Activated CD8-positive, alpha-beta T cell treated with anti-CD3 and anti-CD28 coated beads, Interleukin-2, amount 10 ng/mL, durations not matched to agents 7 days and 5 days (primary cell): ENCODE data around the gene CARF. TPM values are rescaled to one million over a fixed set of nuclear protein-coding genes. Genes with fewer than 3 reads are reported as not detected.
"Not testable (repeated sequence)": the region's sequence is repeated elsewhere in the genome, so short reads cannot be mapped to it uniquely, and the experiment has no call there.

Experiments
- ATAC-seq: fragments of 150-1000 bp; cut with Tn5 transposase; one replicate; pipeline ENCODE4 v1.10.0; 2021; ENCODE audit warnings: moderate library complexity
- CTCF ChIA-PET: fragments of 350-600 bp; sonication (Branson Sonifier 250); formaldehyde crosslinking; loops from one replicate; lab custom pipeline; 2021; ENCODE audit warnings: antibody characterized with exemption; lab: Charles Lee
- POLR2A ChIA-PET: fragments of 350-600 bp; sonication (Branson Sonifier 250); formaldehyde crosslinking; loops from one replicate; lab custom pipeline; 2021; ENCODE audit warnings: antibody characterized with exemption; lab: Charles Lee
- DNase-seq: peaks from one replicate; pipeline ENCODE4 v3.0.0-alpha.2; 2020
- H3K27ac Mint-ChIP-seq: one replicate; pipeline ENCODE4 v1.8.0; 2021; ENCODE audit warnings: mild to moderate bottlenecking, mixed read lengths
- H3K27me3 Mint-ChIP-seq: one replicate; pipeline ENCODE4 v1.8.0; 2021; ENCODE audit warnings: low read depth, mixed read lengths
- H3K36me3 Mint-ChIP-seq: one replicate; pipeline ENCODE4 v1.8.0; 2021; ENCODE audit warnings: low read depth, mixed read lengths
- H3K4me1 Mint-ChIP-seq: one replicate; pipeline ENCODE4 v1.8.0; 2021; ENCODE audit warnings: low read depth, mixed read lengths
- H3K4me3 Mint-ChIP-seq: one replicate; pipeline ENCODE4 v1.8.0; 2021; ENCODE audit warnings: mild to moderate bottlenecking, mixed read lengths
- H3K9me3 Mint-ChIP-seq: one replicate; pipeline ENCODE4 v1.8.0; 2022; ENCODE audit warnings: mixed read lengths; ENCODE audit not compliant: insufficient read depth
- total RNA-seq, 2 experiments: library from RNA; stranded (reverse); gene quantifications; one replicate each; pipeline ENCODE4 v1.2.3, GENCODE V29; 2021

CARF gene
- total RNA-seq, 2 experiments from 2014 or later = 7.6 to 8.5 TPM

DNA sequence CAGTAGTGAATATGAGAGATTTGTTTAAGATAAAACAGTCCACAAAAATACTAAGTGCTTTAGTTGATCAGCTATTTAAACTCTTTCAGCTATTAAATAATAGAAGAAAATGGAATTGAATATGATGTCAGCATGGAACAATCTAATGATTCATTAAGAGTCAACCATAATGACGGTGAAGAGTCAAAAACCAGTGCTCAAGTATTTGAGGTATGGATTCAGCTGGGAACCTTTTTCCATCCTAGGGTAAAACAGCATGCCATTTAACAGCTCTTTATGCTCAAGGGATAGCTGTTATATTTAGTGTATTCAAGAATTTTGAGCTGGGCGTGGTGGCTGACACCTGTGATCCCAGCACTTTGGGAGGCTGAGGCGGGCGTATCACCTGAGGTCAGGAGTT lies 29.7 kb downstream of the CARF start:
- no peak overlapping the region for H3K27ac Mint-ChIP-seq
- peaks cover 11% of the 10 kb centered on the region for H3K9me3 Mint-ChIP-seq
- H3K36me3 Mint-ChIP-seq = peaks cover 27% of the 10 kb centered on the region
- ATAC-seq (no peak), DNase-seq (no peak)
- ChIA-PET CTCF (interaction anchor here (1.1 to 1.5 kb wide), 2 partner anchors 13 to 71 kb away, joined by 3 to 4 read pairs; no protein-coding TSS in a partner anchor), POLR2A (no interaction called here)
- no peaks in the 10 kb centered on the region for H3K4me1 Mint-ChIP-seq
- no peak overlapping the region for H3K4me3 Mint-ChIP-seq
- H3K27me3 Mint-ChIP-seq = no peaks in the 10 kb centered on the region

DNA sequence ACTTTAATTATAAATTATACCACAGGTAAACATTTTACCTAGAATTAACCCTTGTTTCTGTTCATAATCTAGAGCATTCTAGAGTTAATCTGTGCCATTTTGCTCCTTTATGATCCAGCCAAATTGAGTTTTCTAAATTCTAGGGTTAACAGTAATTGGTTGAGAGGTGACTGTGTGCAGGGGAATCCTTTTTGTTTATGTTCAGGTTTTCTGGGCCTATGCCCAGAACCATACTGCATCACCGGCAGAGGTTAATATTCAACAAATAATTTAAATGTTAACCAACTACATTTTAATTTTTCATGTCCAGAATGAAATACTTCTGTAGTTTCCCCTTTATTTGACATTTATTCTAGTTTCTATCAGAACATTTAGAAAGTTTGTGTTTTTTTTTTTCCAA lies 32.3 kb downstream of the CARF start:
- H3K4me3 Mint-ChIP-seq = no peak overlapping the region
- no peaks in the 10 kb centered on the region for H3K27me3 Mint-ChIP-seq
- no peak overlapping the region for H3K27ac Mint-ChIP-seq
- CTCF ChIA-PET = no interaction called here
- no peaks in the 10 kb centered on the region for H3K4me1 Mint-ChIP-seq
- DNase-seq (no peak), ATAC-seq (no peak)
- H3K36me3 Mint-ChIP-seq = peaks cover 24% of the 10 kb centered on the region
- POLR2A ChIA-PET = no interaction called here
- peaks cover 20% of the 10 kb centered on the region for H3K9me3 Mint-ChIP-seq

DNA sequence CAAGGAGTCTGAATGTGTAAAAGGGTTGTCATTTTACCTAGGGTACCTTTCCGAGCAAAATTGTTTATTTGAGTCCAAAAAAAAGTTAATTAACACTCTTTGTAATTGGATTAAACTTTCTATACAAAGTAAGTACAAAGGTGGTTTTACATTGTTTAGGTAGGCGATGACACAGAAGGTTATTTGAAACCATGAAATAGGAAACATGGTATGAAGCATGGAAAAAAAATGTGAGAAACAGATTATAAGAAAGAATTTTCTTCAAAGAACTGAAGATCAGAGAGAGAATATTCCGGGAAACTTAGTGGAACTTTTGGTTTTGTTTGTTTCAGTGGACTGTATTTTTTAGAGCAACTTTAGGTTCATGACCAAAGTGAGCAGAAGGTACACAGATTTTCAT lies 32.7 kb downstream of the CARF start:
- ChIA-PET POLR2A (no interaction called here), CTCF (no interaction called here)
- DNase-seq (no peak), ATAC-seq (no peak)
- no peaks in the 10 kb centered on the region for H3K27me3 Mint-ChIP-seq
- H3K9me3 Mint-ChIP-seq = peaks cover 20% of the 10 kb centered on the region
- H3K27ac Mint-ChIP-seq = no peak overlapping the region
- peaks cover 24% of the 10 kb centered on the region for H3K36me3 Mint-ChIP-seq
- no peak overlapping the region for H3K4me3 Mint-ChIP-seq
- no peaks in the 10 kb centered on the region for H3K4me1 Mint-ChIP-seq

DNA sequence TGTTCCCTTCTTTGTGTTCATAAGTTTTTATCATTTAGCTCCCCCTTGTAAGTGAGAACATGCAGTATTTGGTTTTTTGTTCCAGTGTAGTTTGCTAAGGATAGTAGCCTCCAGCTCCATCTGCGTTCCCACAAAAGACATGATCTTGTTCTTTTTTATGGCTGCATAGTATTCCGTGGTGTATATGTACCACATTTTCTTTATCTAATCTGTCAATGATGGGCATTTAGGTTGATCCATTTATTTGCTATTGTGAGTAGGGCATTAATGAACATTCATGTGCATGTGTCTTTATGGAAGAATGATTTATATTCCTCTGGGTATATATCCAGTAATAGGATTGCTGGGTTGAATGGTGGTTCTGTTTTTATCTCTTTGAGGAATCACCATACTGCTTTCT lies 33.4 kb downstream of the CARF start:
- peaks cover 20% of the 10 kb centered on the region for H3K9me3 Mint-ChIP-seq
- H3K36me3 Mint-ChIP-seq = peaks cover 24% of the 10 kb centered on the region
- no peak for ATAC-seq
- ChIA-PET CTCF (no interaction called here), POLR2A (no interaction called here)
- DNase-seq = no peak
- no peaks in the 10 kb centered on the region for H3K4me1 Mint-ChIP-seq
- no peak overlapping the region for H3K27ac Mint-ChIP-seq
- H3K27me3 Mint-ChIP-seq = no peaks in the 10 kb centered on the region
- H3K4me3 Mint-ChIP-seq = no peak overlapping the region

DNA sequence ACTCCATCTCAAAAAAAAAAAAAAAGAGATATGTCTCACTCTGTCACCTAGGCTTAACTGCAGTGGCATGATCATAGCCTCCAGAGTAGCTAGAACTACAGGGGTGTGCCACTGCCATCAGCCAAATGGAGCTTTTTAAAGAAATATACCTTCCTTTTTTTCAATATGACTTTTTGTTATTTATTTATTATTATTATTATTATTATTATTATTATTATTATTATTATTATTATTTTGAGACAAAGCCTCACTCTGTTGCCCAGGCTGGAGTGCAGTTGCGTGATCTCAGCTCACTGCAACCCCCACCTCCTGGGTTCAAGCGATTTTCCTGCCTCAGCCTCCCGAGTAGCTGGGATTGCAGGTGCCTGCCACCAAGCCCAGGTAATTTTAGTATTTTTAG lies 37.3 kb downstream of the CARF start:
- CTCF ChIA-PET, H3K4me1 Mint-ChIP-seq, H3K4me3 Mint-ChIP-seq, H3K27ac Mint-ChIP-seq, ATAC-seq, DNase-seq, H3K27me3 Mint-ChIP-seq: not testable (repeated sequence)
- Mint-ChIP-seq H3K9me3 (peaks cover 20% of the 10 kb centered on the region), H3K36me3 (peaks cover 21% of the 10 kb centered on the region)
- POLR2A ChIA-PET = interaction anchor here (0.6 to 0.7 kb wide), 2 partner anchors 81 to 1838 kb away, joined by 3 to 4 read pairs; no protein-coding TSS in a partner anchor

DNA sequence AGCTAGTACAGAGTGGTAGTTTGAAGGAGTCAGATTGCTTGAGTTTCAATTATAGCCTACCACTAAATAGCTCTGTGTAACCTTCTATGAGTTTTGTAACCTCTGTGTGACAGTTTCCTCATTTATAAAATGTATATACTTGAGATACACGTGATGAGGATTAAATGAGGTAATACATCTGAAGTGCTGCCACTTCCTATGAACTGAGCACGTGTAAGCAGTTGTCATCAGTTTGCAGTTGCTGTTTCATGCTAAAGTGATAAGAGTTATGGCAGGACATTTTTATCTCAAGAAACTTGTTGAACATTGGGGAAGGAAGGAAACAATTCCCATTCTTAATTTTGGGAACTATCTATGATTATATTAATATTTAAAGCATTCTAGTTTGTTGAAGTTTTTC lies 38.5 kb downstream of the CARF start:
- Mint-ChIP-seq H3K4me1 (no peaks in the 10 kb centered on the region), H3K4me3 (no peak overlapping the region), H3K27ac (no peak overlapping the region), H3K36me3 (peaks cover 12% of the 10 kb centered on the region), H3K27me3 (no peaks in the 10 kb centered on the region), H3K9me3 (peaks cover 14% of the 10 kb centered on the region)
- POLR2A ChIA-PET = no interaction called here
- ATAC-seq (no peak), DNase-seq (no peak)
- CTCF ChIA-PET = no interaction called here

DNA sequence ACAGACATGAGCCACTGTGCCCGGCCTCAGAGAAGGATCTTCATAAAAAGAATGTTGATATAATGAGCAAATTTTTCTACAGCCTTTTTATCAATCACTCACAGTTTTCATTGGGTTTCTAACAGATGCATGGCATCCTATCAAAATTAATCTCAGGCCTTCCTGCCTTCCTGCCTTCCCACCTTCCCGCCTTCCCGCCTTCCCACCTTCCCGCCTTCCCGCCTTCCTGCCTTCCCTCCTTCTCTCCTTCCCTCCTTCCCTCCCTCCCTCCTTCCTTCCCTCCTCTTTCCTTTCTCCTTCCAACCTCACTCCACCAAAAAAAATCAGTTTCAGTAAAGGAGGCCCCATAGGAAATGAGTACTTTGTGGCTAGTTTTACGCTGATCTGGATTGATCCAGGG lies 48.4 kb downstream of the CARF start:
- H3K27ac Mint-ChIP-seq = no peak overlapping the region
- POLR2A ChIA-PET = no interaction called here
- H3K9me3 Mint-ChIP-seq = no peaks in the 10 kb centered on the region
- H3K4me3 Mint-ChIP-seq = no peak overlapping the region
- no peaks in the 10 kb centered on the region for H3K4me1 Mint-ChIP-seq
- no peaks in the 10 kb centered on the region for H3K36me3 Mint-ChIP-seq
- DNase-seq = no peak
- no peaks in the 10 kb centered on the region for H3K27me3 Mint-ChIP-seq
- CTCF ChIA-PET = no interaction called here
- ATAC-seq = no peak

DNA sequence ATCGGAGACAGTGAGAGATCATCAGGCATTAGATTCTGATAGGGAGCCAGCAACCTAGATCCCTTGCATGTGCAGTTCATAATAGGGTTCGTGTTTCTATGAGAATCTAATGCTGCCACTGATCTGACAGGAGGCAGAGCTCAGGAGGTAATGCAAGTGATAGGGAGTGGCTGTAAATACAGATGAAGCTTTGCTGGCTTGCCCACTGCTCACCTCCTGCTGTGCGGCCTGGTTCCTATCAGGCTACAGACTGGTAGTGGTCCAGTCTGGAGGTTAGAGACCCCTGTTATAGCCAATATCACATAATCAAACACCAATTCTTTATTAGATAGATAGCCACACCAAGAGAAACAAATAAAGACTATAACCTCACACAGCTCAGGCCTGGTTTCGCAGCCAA lies 51.6 kb downstream of the CARF start:
- Mint-ChIP-seq H3K4me1 (peaks cover 4% of the 10 kb centered on the region), H3K27ac (no peak overlapping the region), H3K36me3 (no peaks in the 10 kb centered on the region), H3K27me3 (no peaks in the 10 kb centered on the region), H3K9me3 (no peaks in the 10 kb centered on the region), H3K4me3 (no peak overlapping the region)
- ATAC-seq = no peak
- DNase-seq = no peak
- POLR2A ChIA-PET = no interaction called here
- CTCF ChIA-PET = interaction anchor here (1.1 kb wide), 1 partner anchor 261 kb away, joined by 4 read pairs; no protein-coding TSS in a partner anchor

DNA sequence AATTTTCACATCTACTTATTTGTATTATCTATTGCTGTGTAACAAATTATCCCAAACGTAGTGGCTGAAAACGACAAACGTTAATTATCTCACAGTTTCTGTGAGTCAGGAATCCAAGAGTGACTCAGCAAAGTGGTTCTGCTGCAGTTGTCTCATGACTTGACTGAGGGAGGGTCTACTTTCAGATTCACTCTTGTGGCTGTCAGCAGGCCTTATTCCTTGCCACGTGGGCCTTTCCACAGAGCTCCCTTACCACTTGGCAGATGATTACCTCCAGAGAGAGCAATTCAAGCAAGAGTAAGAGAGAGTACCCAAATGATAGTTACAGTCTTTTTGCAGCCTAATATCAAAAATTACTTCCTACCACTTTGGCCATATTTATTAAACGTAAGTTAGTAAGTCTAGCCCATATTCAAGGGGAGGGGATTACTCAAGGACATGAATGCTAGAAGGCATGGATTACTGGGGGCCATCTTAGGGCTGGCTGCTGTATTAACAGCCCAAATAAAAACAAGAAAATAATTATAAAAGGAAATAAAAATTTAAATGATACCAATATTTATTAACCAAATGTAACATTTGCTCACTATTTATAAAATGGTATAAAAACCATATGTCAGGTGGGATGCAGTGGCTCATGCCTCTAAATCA lies 53.9 kb downstream of the CARF start:
- DNase-seq = no peak
- ATAC-seq = no peak
- peaks cover 4% of the 10 kb centered on the region for H3K4me1 Mint-ChIP-seq
- H3K27me3 Mint-ChIP-seq = no peaks in the 10 kb centered on the region
- H3K27ac Mint-ChIP-seq = no peak overlapping the region
- POLR2A ChIA-PET = no interaction called here
- H3K4me3 Mint-ChIP-seq = no peak overlapping the region
- CTCF ChIA-PET = no interaction called here
- no peaks in the 10 kb centered on the region for H3K36me3 Mint-ChIP-seq
- no peaks in the 10 kb centered on the region for H3K9me3 Mint-ChIP-seq

DNA sequence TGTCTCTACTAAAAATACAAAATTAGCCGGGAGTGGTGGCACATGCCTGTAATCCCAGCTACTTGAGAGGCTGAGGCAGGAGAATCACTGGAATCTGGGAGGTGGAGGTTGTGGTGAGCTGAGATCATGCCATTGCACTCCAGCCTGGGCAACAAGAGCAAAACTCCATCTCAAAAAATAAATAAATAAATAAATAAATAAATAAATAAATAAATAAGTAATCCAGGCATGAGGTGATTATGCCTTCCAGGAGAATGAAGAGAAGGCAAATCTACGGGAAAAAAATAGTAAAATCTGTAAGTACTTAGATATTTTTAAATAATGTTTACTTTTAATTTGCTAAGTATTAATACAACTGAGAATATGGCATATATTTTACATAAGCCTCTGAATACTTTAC lies 57.3 kb downstream of the CARF start:
- H3K27ac Mint-ChIP-seq, POLR2A ChIA-PET, DNase-seq, H3K4me3 Mint-ChIP-seq, H3K27me3 Mint-ChIP-seq, ATAC-seq, H3K9me3 Mint-ChIP-seq, H3K4me1 Mint-ChIP-seq, H3K36me3 Mint-ChIP-seq: not testable (repeated sequence)
- CTCF ChIA-PET = interaction anchor here (0.8 kb wide), 1 partner anchor 46 kb away, joined by 3 read pairs; no protein-coding TSS in a partner anchor

DNA sequence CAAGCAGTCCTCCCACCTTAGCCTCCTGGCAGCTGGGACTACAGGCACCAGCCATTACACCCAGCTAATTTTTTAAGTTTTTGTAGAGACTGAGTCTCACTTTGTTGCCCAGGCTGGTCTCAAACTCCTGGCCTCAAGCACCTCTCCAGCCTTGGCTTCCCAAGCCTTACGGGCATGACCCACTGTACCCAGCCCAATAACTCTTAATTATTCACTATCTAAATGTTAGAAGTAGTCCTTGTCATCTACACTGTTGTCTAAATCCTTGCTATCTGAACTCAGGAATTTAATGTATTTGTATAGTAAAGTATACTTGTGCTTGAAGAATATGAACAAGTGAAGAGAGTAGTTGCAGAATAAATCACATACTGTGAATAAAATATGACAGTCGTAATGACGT lies 64.7 kb downstream of the CARF start:
- Mint-ChIP-seq H3K9me3 (no peaks in the 10 kb centered on the region), H3K4me1 (no peaks in the 10 kb centered on the region), H3K4me3 (no peak overlapping the region), H3K27me3 (no peaks in the 10 kb centered on the region), H3K36me3 (peaks cover 1% of the 10 kb centered on the region), H3K27ac (no peak overlapping the region)
- POLR2A ChIA-PET = no interaction called here
- ATAC-seq (no peak), DNase-seq (no peak)
- CTCF ChIA-PET = no interaction called here

DNA sequence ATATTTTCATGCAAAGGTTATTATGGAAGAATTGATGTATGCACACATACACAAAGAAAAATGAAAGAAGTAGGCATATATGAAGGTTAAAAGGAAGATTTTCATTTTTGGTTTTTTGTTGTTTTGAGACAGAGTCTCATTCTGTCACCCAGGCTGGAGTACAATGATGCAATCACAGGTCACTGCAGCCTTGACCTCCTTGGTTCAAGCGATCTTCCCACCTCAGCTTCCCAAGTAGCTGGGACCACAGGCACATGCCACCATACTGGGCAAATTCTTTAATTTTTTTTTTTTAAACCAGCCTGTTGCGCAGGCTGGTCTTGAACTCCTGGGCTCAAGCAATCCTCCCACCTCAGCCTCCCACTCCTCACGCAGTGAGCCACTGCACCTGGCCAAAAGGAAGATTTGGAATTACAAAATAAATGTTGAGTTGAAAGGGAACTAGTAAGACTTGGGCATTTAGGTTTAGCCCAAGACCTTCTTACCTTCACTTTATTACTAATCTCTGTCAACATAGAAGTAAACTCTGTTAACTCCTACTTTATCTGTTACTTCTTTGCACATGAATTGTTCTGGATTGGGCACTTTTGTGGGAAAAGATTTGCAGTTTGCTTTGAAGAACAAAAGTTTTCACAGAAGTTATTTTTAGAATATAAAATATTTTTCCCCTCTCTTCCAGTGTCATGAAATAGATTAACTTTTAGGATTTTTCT lies 70.9 kb downstream of the CARF start:
- Mint-ChIP-seq H3K4me1 (no peaks in the 10 kb centered on the region), H3K36me3 (peaks cover 6% of the 10 kb centered on the region), H3K4me3 (no peak overlapping the region), H3K9me3 (no peaks in the 10 kb centered on the region), H3K27ac (no peak overlapping the region), H3K27me3 (no peaks in the 10 kb centered on the region)
- DNase-seq = no peak
- POLR2A ChIA-PET = no interaction called here
- CTCF ChIA-PET = no interaction called here
- ATAC-seq = no peak
